NOMO-1 (cell line): Measurements from ENCODE around the gene SMIM5.

Experiments
- DNase-seq, 2 experiments: peaks; one replicate each; lab custom pipeline; 2025; ENCODE audit not compliant: unreplicated experiment in 2 of 2; lab: John Stamatoyannopoulos, UW

Gene SMIM5

DNA sequence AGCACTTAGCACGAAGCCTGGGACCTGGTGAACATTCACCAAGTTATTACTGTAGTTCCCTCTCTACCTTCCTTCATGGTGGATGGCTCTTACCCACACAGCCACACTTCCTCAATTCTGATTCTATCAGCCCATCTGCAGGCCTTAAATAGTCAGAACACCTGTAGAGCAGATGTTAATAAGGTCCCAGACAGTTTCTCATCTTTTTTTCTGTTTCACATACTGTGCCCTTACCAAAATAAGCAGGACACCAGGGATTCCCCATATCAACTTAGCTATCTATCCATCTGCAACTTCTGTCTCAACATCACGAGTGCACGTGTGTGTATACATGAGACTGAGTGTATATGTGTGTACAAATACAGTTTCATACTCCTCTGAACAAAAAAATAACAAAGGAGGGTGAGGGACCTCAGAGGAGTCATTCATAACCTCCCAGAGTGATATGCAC lies 30.9 kb downstream of the SMIM5 start:
- DNase-seq = no peak

DNA sequence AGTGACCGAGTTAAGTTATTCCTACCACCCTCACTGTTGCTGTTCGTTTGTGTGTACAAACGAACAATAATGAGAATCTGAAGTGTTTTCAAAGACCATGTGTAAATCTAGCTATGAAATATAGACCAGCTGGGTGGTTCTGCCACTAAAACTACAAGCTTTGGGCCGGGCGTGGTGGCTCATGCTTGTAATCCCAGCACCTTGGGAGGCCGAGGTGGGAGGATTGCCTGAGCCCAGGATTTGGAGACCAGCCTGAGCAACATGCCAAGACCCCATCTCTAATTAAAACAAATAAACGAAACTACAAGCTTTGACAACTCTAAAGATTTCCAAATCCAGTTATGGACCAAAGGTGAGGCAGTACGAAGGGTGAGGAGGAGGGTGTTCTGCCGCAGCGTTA lies 32.7 kb downstream of the SMIM5 start:
- no peak for DNase-seq

DNA sequence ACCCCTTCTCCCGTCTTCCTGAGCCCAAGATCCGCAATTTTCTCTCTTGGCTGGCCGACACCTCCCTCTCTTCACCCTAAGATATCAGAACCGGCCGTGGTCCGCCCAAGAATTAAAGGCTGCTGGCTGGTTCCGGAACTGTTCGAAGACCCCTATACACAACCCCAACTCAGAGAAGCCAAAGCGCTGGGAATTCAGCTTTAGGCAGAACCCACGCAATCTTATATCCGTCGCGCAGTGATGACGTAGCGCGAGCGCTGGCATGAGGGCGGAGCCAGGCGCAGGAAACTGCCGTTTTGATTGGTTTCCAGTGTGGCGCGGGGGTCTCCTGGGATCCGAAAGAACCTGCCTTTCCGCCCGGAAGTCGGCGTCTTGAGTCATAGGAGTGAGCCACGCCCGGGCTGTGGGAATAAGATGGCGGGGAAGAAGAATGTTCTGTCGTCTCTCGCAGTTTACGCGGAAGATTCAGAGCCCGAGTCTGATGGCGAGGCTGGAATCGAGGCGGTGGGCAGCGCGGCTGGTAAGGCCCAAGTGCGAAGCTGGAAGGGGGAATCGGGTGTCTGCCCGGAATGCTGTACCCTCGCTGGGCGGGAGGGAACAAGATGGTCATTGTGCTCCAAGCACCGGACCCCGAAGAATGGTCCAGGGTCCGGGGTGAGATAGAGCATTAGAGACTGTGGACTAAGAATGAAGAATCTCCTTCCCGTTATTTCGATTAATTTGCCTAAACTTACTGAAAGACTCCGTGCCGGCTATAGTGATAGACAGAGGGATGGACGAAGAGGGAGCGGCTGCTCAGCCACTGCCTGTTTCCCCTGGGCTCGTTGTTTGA lies 33.9 kb downstream of the SMIM5 start, which contains the start of the genes RECQL5 and SAP30BP:
Gene RECQL5 (minus strand): TSS at position 196 of the 832 bp plus-strand sequence. CDS start 597 bp downstream, outside the sequence.
Gene SAP30BP (plus strand): TSS at position 380 of the 832 bp plus-strand sequence. CDS start 35 bp downstream, at position 415.
- DNase-seq = peak; percentile 92 to 98

DNA sequence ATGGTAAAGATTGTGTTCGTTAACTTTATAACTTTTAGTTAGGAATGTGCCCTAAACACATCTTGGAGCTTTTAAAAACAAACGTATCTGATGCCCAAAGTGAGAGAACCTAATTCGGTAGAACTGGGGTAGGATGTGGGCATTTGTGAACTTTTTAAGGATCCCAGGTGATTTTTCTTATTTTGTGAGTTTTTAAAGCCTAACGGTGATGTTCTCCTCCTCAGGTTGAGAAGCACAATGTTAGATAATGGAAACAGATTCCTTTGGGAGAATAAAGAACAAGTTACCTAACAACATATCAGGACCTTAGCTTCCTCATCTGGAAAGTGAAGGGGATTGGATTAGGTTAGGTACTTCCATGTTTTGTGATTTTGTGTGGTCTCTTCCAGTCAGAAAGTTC lies 34.6 kb downstream of the SMIM5 start:
- DNase-seq = no peak

DNA sequence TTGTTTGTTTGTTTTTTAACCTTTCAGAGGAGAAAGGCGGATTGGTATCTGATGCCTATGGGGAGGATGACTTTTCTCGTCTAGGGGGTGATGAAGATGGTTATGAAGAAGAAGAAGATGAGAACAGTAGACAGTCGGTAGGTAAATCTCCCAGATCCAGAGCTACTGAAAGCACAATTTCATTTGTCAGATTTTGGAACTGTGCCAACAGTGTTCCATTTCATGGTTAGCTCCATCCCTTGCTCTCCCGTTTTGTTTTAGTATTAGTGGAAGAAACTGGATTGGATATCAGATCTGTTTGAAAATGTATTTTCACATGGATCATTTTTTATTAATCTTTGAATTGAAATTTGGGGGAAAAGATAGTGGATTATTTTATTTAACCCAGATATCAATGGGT lies 35.3 kb downstream of the SMIM5 start:
- no peak for DNase-seq

DNA sequence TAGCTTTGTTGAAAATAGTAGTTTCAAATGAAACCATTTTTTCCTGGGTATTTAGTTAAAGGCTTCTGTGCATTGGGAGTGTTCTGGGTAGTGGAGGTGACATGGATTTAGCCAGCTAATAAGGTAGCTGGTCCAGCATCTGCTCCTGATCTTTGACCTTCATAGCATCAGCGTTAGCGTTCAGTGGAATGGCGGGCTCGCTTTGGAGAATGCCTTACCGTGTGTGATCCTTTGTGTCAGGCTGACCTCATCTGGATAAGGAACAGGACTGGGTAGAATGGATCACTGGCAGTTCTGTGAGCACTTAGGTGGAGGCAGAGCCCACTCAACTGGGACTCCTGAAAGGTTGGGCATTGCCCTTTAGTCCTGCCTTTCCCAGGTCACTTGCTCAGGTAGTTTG lies 37.6 kb downstream of the SMIM5 start:
- DNase-seq = no peak

GRCh38 chr17:75672011-75672410 lies 38.8 kb downstream of the SMIM5 start:
- no peak for DNase-seq

DNA sequence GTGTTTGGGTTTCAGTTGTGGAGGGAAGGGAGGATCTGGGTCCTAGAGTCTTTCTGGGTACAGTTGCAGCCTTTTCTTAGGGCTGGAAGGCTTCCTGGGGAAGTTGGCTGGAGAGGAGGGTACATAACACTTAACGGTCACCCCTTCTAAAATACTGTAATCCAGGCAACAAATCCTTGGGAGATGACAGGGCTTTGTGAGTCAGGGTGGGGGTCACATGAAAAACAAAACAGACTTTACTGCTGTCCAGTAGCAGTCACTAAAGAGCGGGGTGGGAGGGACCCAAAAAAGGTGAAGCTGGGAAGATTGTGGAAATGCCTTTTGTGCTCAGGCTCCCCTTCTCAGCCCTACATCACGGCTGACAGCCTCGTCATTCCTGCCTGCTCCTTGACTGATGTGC lies 40.3 kb downstream of the SMIM5 start:
- DNase-seq = no peak

DNA sequence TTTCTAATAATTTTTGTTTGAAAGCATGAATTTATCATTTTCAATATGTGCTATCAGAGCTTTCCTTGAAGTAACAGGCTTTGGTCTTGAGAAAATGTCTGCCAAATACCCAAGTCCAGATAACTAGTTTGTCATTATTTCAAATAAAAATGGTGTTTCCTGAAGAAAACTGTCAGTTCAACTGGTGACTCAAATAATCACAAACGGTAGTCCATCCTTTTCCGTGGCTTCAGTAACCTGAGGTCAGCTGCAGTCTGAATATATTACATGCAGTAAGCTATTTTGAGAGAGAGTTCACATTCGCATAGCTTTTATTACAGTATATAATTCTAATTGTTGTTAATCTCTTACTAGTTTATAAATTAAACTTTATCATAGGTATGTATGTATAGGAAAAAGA lies 43.2 kb downstream of the SMIM5 start:
- no peak for DNase-seq

GRCh38 chr17:75679706-75680211 lies 46.5 kb downstream of the SMIM5 start:
- DNase-seq = no peak

- DNase-seq = no peak
Measured at GRCh38 chr17:75680431-75680830, 47.2 kb downstream of the SMIM5 start.

GRCh38 chr17:75681289-75681688 lies 48.1 kb downstream of the SMIM5 start:
- no peak for DNase-seq

GRCh38 chr17:75683583-75683982 lies 50.3 kb downstream of the SMIM5 start:
- no peak for DNase-seq

GRCh38 chr17:75684249-75684648 lies 51.0 kb downstream of the SMIM5 start:
- no peak for DNase-seq

- DNase-seq = no peak
Measured at GRCh38 chr17:75684924-75685323, 51.7 kb downstream of the SMIM5 start.

- no peak for DNase-seq
Measured at GRCh38 chr17:75685499-75685898, 52.3 kb downstream of the SMIM5 start.

DNA sequence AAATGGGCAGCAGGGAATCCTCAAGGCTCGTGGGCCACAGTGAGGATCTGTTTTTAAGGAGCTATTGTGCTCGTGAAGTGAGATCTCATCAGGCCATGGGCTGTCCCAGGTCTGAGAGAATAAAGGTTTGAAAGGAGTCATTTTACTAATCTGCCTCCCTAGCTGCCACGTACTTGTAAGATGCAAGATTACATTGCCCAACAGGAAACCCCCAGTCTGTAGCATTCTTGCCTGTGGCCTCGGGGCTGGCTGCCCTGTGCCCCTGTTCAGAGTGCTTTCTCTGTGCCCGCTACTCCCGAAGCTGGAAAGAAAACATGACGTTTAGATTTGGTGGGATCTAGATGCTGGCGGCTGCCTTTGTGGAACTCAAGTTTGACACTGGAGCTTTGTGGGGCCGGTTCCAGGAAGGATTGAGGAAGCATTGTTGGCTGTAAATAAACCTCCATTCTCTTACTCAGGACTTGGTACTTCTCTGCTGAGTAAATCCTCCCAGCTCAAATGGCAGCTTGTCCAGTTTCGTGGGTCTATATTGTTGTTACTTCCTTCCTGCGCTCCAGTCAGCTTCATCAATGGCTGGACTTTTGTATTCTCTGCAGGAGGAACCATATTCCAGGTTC lies 55.1 kb downstream of the SMIM5 start:
- DNase-seq = peak; percentile 40 to 70

DNA sequence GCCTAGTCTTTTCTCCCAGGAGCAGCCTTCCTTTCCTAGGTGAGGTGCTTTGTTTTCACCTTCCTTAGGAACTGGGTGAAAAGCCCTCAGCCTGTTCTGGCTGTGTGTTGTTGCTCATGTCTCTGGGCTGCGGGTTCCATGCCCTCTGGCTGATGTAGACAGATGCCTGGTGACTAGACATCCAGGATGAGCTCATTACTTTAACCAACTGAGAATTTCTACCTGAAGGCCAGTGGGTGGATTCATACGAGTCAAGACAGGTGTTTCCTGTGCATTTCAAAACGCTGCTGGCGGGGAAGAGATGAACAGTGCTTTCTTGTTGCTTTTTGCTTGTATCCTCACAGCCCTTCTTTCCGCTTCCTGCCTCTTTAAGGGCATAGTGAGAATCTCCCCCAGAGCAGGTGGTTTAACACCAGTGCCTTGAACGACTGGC lies 56.2 kb downstream of the SMIM5 start:
- DNase-seq = no peak
